DMS114 treated with DMSO at 0.1 percent for 48 hours (cell line): ENCODE results near the gene EPHB1.
"Not testable (repeated sequence)": the region's sequence is repeated elsewhere in the genome, so short reads cannot be mapped to it uniquely, and the experiment has no call there.

ENCODE experiments used
- DNase-seq: peaks from one replicate; lab custom pipeline; 2025; ENCODE audit not compliant: unreplicated experiment; lab: John Stamatoyannopoulos, UW

The EPHB1 gene

DNA sequence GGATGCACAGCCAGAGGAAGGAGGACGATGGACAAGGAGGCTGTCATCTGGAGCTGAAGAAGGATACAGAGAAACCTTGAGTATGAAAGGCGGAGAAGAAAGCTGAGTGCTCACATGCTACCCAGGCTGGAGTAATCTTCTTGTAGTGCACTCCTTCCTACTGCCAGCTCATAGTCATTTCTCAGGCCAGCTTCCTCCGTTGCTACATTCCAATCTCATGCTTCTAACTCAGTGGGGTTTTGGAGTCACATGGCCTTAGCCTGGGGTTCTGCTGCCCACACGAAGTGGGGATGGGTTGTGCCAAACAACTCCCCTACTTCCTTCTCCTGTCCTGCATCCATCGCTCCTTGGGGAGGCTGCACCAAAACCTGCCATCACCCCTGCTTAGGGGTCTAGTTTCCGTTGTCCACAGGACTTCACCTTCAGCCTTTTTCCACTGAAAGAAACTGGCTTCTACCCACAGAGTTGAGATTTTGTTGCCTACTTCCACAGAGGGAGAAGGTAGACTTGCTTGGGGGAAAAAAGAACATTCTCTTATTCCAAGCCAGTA is 239.9 kb downstream of the EPHB1 start:
- no peak for DNase-seq

- no peak for DNase-seq
These were observed 243.1 kb downstream of the EPHB1 start for GRCh38 chr3:135038186-135038585.

- not testable (repeated sequence) for DNase-seq
These were observed 244.5 kb downstream of the EPHB1 start for GRCh38 chr3:135039536-135039935.

DNA sequence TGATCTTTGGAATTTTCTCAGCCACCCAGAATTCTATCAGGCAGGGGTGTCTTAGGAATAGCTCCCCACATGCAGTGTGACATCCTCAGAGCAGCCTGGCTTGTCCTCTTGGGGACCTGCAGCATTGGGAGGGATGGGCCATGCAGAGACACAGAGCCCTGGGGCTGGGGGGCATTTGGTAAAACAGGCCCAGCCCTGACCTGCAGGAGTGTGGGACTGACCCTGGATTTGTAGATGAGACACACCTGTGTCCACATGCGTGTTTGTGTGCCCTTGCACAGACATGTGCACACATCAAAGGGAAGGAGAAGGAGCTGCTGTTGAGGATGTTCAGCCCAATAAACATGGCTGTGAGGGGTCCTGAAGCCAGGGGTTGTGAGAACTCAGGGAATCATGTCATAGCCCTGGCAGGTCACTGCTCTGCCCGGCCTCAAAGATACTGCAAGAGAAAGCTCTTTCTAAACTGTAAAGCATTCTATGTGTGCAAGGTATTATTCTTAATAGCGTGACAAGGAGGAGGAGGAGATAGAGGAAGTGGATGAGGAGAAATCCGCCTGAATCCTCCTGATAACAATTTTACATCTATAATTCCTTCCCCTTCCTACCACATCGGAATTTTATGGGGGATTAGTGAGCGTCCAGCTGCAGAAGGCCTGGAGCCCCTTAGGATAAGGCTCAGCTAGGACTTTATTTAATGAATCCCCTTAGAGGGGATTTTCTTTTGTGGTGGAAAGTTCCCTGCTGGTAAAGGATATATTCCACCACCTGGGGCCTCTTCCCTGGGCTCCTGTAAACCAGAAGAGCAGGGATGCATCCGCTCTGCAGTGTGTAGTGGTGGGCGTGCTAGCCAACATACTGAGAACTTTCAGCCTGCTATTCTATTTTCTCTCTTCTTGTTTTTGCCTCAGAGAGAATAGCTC is 245.5 kb downstream of the EPHB1 start:
- DNase-seq: no peak

DNA sequence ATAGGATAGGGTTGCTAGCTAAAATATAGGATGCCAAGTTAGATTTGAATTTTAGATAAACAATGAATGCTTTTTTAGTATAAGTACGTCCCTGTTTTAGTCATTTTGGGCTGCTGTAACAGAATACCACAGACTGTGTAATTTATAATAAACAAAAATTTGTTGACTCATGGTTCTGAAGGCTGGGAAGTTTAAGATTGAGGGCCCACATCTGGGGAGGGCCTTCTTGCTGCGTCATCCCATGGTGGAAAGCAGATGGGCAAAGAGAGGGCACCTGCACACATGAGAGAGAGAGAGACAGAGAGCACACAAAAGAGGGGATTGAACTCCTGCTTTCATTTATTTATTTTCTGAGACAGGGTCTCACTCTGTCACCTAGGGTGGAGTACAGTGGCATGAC is 246.5 kb downstream of the EPHB1 start:
- DNase-seq: no peak

DNA sequence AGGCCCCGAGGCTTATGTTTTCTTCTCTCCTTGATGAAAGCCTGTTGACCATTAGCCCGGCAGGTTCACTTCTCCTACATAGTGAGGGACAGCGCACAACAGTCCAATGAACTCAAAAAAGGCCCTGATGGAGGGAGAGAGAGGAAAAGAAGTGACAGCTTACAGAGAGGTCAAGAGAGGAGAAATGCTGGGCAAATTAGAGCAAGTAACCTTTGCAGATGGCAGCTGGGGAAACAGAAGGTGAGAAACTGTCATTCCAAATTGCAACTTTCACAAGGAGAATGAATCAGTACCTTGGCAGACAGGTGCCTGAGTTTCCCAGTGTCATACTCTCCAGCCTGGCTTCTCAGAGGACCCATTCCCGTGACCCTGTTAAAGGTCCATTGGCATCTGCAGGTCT is 252.0 kb downstream of the EPHB1 start:
- no peak for DNase-seq

- DNase-seq: no peak
These were observed 255.5 kb downstream of the EPHB1 start for GRCh38 chr3:135050536-135050935.

GRCh38 chr3:135051409-135051973 is 256.4 kb downstream of the EPHB1 start:
- no peak for DNase-seq

DNA sequence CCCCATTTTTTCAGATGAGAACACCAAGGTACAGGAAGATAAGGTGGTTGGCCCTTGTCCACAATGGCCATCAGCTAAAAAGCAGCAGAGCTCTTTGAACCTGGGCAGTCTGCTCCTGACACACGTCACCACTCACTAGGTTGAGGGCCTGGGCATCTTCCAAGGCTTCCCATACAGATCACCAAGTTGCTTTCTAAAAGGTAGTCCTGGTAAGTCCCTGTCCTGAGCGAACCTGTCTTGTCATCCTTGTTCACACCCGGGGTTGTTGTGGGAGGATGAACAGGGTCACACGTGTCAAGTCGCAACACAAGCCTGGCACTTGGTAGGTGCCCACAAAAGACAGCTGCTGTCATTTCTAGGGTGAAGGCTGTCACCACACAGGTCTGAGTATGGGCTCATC is 260.4 kb downstream of the EPHB1 start:
- no peak for DNase-seq

DNA sequence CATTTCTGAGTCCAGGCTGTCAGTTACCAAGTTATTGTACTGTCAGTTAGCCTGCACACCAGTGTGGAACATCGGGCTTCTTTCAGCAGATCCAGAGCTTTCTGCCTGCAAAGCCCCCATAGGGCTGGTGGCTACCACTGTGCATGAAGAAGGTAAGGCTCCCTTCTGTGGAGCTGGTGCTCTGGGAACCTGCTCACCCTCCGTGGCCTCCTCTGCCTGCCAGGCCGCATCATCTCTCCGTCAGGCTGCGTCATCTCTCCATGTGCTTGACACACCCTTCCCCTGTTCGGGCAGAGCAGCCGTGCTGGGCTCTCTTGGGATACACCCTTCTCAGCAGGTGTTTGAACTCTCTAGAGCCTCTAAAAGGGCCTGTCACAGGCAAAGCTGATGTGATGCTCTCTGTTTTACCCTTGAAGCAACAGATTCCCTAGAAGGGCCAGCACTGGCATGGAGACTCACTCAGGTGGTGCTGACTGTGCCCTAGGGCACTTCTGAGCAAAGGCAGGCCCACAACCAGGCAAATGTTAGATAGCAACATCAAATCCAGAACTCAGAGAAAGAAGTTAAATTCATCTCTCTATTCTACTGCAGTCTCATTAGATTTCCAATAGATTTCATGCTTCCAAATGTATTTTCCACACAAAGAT is 261.1 kb downstream of the EPHB1 start:
- DNase-seq: no peak

GRCh38 chr3:135056733-135057310 is 261.8 kb downstream of the EPHB1 start:
- DNase-seq: no peak

- no peak for DNase-seq
These were observed 262.9 kb downstream of the EPHB1 start for GRCh38 chr3:135057996-135058395.

GRCh38 chr3:135059580-135059979 is 264.5 kb downstream of the EPHB1 start:
- no peak for DNase-seq

DNA sequence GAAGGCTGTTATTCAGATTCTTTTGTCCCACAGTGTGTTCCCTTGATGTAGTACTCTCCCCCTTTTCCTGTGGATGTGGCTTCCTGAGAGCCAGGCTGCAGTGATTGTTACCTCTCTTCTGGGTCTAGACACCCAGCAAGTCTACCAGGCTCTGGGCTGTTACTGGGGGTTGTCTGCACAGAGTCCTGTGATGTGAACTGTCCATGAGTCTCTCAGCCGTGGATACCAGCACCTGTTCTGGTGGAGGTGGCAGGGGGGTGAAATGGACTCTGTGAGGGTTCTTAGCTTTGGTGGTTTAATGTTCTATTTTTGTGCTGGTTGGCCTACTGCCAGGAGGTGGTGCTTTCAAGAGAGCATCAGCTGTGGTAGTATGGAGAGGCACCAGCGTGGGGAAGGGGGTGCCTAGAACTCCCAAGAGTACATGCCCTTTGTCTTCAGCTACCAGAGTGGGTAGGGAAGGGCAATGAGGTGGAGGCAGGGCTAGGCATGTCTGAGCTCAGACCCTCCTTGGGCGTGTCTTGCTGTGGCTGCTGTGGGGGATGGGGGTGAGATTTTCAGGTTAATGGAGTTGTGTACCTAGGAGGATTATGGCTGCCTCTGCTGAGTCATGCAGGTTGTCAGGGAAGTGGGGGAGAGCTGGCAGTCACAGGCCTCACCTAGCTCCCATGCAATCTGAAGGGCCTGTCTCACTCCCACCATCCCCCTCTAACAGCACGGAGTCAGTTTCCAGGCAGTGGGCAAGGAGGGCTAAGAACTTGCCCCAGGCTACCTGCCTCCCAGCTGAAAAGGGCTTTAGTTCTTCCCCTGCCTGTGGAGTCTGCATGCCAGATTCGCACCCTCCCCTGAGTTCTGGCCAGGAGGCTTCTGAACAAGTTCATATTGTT is 272.0 kb downstream of the EPHB1 start:
- DNase-seq: not testable (repeated sequence)

DNA sequence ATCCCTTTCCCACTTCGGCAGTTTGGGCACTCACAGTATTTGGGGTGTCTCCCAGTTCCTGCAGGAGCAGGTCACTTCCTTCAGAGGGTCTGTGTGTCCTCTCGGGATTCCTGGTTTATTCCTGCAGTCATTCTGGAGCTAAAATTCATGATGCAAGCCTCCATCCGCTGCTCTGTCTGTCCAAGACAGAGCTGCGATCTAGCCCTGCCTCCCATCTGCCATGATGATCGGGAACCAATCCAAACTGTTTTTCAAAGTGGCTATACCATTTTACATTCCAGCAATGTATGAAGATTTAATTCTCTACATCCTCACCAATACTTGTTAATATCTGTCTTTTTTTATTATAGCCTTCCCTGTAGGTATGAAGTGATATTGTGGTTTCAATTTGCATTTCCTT is 273.0 kb downstream of the EPHB1 start:
- DNase-seq: no peak

DNA sequence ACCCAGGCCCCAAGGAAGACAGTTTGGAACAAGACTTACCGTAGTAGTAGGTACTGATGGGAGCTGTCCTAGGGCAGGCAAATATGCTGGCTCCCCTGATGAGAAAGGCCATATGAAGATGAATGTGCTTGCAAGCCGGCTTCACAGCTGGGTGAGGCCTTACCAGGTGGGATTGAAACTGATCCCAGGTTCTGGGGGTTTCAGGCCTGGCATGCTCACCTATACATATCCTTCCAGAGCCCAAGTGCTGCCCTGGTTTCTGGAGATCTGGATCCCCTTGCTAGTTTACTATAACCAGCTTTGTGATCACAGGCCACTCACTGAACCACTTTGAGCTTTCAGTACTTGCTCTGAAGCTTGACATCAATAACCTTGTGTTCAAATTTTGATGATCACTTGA is 274.3 kb downstream of the EPHB1 start:
- no peak for DNase-seq

DNA sequence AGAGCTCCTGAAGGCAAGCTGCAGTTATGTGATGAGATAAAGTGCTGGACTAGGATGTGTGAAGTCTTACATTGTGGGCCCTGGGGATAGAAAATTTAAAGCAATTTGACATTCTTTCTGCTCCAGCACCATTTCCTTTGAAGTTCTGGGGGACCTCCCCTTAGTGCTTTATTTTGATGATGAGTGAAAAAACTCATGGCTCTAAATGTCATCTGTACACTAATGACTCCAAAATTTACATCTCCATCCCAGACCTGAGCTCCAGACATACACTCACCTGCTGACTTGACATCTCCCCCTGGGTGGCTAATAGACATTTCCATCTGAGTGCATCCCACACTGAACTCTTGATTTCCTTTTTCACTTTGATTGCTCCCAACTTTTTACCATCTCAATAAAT is 276.4 kb downstream of the EPHB1 start:
- DNase-seq: no peak

- no peak for DNase-seq
These were observed 277.4 kb downstream of the EPHB1 start for GRCh38 chr3:135072431-135072830.

DNA sequence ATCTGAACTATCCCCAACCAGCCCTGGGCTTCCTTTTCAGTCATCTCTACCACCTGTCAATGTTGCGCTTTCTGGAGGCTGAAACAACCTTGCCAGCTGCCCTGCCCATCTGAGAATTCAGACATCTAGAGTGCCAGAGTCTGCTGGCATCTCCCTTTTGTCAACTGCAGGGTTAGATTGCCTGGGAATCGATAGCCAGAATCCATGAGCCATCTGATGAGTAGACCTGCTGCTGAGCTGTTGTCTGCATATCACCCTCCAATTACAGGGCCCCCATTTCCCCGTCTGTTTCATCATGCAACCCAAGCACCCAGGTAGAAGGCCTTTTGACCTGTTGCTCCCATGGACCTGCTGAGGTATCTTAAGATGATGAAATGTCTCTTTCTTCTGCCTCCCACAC is 280.1 kb downstream of the EPHB1 start:
- no peak for DNase-seq

DNA sequence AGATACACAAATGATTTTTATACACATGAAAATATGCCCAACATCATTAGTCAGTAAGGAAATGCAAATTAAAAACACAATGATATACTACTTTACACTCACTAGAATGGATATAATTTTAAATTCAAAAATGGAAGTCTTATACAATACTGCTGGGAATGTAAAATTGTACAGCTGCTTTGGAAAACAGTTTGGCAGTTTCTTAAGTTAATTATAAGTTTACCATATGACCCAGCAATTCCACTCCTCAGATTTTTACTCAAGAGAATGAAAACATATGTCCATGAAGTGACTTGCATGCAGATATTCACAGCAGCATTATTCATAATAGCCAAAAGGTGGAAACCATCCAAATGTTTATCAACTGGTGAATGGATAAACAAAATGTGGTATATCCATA is 281.3 kb downstream of the EPHB1 start:
- no peak for DNase-seq

DNA sequence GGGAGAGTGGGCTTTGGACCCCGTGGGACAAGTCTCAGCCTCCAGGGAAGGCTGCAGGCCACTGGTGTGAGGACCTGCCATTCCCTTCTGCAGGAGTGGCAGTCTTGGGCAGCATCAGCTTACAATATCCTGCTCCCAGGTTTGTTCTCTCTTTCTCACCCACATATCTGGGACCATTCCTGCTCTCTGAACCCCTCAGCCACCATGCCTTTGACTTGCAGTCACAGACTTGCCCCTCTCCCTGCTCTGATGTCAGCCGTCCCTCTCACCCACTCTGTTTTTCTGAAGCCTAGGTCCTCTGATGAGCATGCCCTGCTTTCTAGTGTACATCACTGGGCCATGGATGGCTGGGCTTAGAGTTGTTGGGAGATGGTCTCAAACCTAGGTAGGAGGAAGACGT is 282.1 kb downstream of the EPHB1 start:
- DNase-seq: no peak
